Occipital lobe (tissue), 3 donors: ENCODE measurements around the gene SERF2. TPM values are rescaled to one million over a fixed set of nuclear protein-coding genes. Genes with fewer than 3 reads are reported as not detected.
"Not testable (repeated sequence)": the region's sequence is repeated elsewhere in the genome, so short reads cannot be mapped to it uniquely, and the experiment has no call there.

Source experiments
- DNase-seq: peaks from one replicate; lab custom pipeline; 2025; lab: John Stamatoyannopoulos, UW
- small RNA-seq: library from RNA; depleted of rRNA; stranded (forward); fragments of <200 nt; gene quantifications from one replicate; pipeline ENCODE3, GENCODE V24; 2014
- total RNA-seq: library from RNA; depleted of rRNA; stranded (reverse); fragments of >200 nt; gene quantifications from one replicate; pipeline ENCODE4 v1.2.3, GENCODE V29; 2014

SERF2 gene
- total RNA-seq, 1 donor from 2014 or later, result 37.1 TPM

DNA sequence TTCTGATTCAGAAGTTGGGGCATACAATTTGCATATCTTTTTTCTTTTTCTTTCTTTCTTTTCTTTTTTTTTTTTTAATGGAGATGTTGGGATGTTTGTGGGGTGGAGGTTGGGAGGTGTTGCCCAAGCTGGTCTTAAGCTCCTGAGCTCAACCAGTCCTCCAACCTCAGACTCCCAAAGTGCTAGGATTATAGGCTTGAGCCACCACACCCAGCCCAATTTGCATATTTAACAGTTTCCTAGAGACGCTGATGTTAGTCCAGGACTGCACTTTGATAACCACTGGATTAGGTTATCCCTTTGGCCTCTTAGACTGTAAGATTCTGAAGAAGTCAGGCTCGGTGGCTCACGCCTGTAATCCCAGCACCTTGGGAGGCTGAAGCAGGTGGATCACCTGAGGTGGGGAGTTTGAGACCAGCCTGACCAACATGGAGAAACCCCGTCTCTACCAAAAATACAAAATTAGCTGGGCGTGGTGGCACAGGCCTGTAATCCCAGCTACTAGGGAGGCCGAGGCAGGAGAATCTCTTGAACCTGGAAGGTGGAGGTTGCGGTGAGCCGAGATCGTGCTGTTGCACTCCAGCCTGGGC lies 37.9 kb downstream of the SERF2 start:
- not testable (repeated sequence) for DNase-seq

DNA sequence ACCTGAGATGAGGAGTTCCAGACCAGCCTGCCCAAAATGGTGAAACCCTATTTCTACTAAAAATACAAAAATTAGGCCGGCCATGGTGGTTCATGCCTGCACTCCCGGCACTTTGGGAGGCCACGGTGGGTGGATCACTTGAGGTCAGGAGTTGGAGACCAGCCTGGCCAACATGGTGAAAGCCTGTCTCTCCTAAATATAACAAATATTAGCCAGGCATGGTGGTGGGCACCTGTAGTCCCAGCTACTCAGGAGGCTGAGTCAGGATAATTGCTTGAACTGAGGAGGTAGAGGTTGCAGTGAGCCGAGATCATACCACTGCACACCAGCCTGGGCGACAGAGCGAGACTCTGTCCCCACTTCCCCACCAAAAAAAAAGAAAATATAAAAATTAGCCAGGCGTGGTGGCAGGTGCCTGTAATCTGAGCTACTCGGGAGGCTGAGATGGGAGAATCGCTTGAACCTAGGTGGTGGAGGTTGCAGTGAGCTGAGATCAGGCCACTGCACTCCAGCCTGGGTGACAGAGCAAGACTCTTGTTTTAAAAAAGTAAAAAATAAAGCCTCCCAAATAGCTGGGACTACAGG lies 38.7 kb downstream of the SERF2 start:
- not testable (repeated sequence) for DNase-seq

DNA sequence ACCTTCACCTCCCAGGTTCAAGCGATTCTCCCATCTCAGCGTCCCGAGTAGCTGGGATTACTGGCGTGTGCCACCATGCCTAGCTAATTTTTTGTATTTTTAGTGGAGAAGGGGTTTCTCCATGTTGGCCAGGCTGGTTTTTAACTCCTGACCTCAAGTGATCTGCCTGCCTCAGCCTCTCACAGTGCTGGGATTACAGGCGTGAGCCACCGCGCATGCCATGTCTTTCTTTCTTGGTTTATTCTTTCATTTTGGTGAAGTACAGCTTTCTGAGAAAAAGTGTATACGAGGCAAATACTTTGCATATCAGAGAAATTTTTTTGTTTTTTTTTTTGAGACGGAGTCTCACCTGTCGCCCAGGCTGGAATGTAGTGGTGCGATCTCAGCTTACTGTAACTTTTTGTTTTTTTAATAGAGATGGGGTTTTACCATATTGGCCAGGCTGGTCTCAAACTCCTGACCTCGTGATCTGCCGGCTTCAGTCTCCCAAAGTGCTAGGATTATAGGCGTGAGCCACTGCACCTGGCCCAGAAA lies 39.5 kb downstream of the SERF2 start:
- DNase-seq, result not testable (repeated sequence)

DNA sequence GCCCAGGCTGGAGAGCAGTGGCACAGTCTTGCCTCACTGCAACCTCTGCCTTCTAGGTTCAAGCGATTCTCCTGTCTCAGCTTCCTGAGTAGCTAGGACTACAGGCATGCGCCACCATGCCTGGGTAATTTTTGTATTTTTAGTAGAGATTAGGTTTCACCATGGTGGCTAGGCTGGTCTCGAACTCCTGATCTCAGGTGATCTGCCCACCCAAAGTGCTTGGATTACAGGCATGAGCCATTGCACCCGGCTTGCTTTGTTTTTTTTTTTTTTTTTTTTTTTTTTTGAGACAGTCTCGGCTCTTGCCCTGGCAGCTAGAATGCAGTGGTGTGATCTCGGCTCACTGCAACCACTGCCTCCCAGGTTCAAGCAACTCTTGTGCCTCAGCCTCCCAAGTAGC lies 40.4 kb downstream of the SERF2 start:
- DNase-seq, result not testable (repeated sequence)

DNA sequence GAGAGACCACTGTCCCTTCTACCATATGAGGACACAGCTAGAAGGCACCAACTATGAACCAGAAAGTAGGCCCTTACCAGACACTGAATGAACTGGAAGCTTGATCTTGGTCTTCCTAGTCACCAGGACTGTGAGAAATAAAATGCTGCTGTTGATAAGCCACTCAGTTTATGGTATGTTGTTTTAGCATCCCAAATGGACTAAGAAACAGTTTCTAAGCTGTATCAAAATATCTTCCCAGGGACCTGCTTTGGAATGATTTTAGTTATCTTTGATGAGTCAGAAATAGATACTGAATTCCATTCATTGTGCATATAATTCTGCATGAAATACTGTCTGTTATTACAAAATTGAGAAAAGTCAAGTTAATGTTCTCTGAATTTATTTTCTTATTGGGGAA lies 53.3 kb downstream of the SERF2 start:
- no peak for DNase-seq

Small RNA genes lying within 50 kb of the gene (small RNA-seq; reads per million reads assigned to genes)
- gene MIR1282, result not detected

Other genes starting within 250 kb of the SERF2 start
- gene PPIP5K1, start 202.1 kb upstream of the SERF2 start, total RNA-seq, result 21.8 TPM
- 6.7 TPM for gene CKMT1B, start 198.3 kb upstream of the SERF2 start, total RNA-seq
- gene STRC, start 173.5 kb upstream of the SERF2 start, total RNA-seq, result 0.47 TPM
- 4.2 TPM for gene CATSPER2, start 143.5 kb upstream of the SERF2 start, total RNA-seq
- gene CKMT1A, start 98.5 kb upstream of the SERF2 start, total RNA-seq, result 5.6 TPM
- gene PDIA3, start 45.9 kb upstream of the SERF2 start, total RNA-seq, result 34.3 TPM
- 3.0 TPM for gene ELL3, start 15.4 kb upstream of the SERF2 start, total RNA-seq
- gene SERINC4, start 7.9 kb downstream of the SERF2 start, total RNA-seq, result not detected
- gene HYPK, start 8.3 kb downstream of the SERF2 start, total RNA-seq, result 7.0 TPM
- gene MFAP1, start 32.4 kb downstream of the SERF2 start, total RNA-seq, result 24.0 TPM
- gene WDR76, start 34.7 kb downstream of the SERF2 start, total RNA-seq, result 20.3 TPM